B cell (primary cell): Measurements from ENCODE around the gene TANC1. TPM values are rescaled to one million over a fixed set of nuclear protein-coding genes. Genes with fewer than 3 reads are reported as not detected.

ENCODE experiments used
- ATAC-seq: fragments of 200-7000 bp; cut with Tn5 transposase; one replicate; pipeline ENCODE4 v1.10.0; 2021; ENCODE audit warnings: low read depth, mild to moderate bottlenecking, moderate number of reproducible peaks, moderate library complexity
- CTCF ChIA-PET: fragments of 350-600 bp; sonication (Branson Sonifier 250); formaldehyde crosslinking; loops from one replicate; lab custom pipeline; 2021; ENCODE audit warnings: antibody characterized with exemption, inconsistent platforms; lab: Charles Lee
- POLR2A ChIA-PET: fragments of 350-600 bp; sonication (Branson Sonifier 250); formaldehyde crosslinking; loops from one replicate; lab custom pipeline; 2021; ENCODE audit warnings: antibody characterized with exemption; lab: Charles Lee
- DNase-seq: peaks from one replicate; pipeline ENCODE4 v3.0.0; 2013
- H2AFZ ChIP-seq: 2 replicates; pipeline ENCODE4 v1.6.1; 2012; ENCODE audit warnings: mild to moderate bottlenecking, low read depth, low read length; ENCODE audit not compliant: insufficient read depth, poor library complexity, severe bottlenecking
- H3K27ac ChIP-seq, 2 donors: 1 replicate in 1 of 2; 2 replicates in 1 of 2; pipeline ENCODE4 v1.5.1; 2012 to 2013; ENCODE audit warnings: low read length in 2 of 2, mild to moderate bottlenecking in 2 of 2, moderate library complexity in 1 of 2
- H3K27me3 ChIP-seq, 4 experiments: fragments of 200-600 bp in 1 of 4; sonication (generic) in 1 of 4; replicated peaks in 1 of 4; 1 replicate in 2 of 4; 2 replicates in 2 of 4; pipeline versions ENCODE4 v1.6.1 to v1.7.0; 2013 to 2016; ENCODE audit warnings: low read length in 3 of 4, mild to moderate bottlenecking in 2 of 4, mixed read lengths in 1 of 4, moderate library complexity in 1 of 4; ENCODE audit not compliant: insufficient read depth in 4 of 4, control insufficient read depth in 3 of 4; ENCODE audit errors: control extremely low read depth in 1 of 4
- H3K36me3 ChIP-seq, 2 experiments: replicated peaks in 1 of 2; 1 replicate in 1 of 2; 2 replicates in 1 of 2; pipeline versions ENCODE4 v1.6.1 to v1.7.1; 2013; ENCODE audit warnings: low read length in 1 of 2; ENCODE audit not compliant: insufficient read depth in 2 of 2, control insufficient read depth in 1 of 2; ENCODE audit errors: control extremely low read depth in 1 of 2, extremely low read depth in 1 of 2
- H3K4me1 ChIP-seq, 2 donors: fragments of 200-600 bp in 1 of 2; sonication (generic) in 1 of 2; 1 replicate in 1 of 2; 2 replicates in 1 of 2; pipeline versions ENCODE4 v1.5.1 to v1.6.1; 2013 to 2017; ENCODE audit warnings: low read length in 2 of 2; ENCODE audit not compliant: control insufficient read depth in 2 of 2, insufficient read depth in 2 of 2
- H3K4me2 ChIP-seq: replicated peaks from 2 replicates; pipeline ENCODE3; 2012; ENCODE audit warnings: mild to moderate bottlenecking, low read depth, low read length; ENCODE audit not compliant: poor library complexity, severe bottlenecking
- H3K4me3 ChIP-seq, 5 experiments: fragments of 200-600 bp in 1 of 5; sonication (generic) in 1 of 5; 1 replicate in 3 of 5; 2 replicates in 2 of 5; pipeline versions ENCODE4 v1.5.1 to v1.7.0; 2011 to 2016; ENCODE audit warnings: low read length in 4 of 5, mild to moderate bottlenecking in 4 of 5, low read depth in 2 of 5, control low read depth in 1 of 5, moderate library complexity in 1 of 5; ENCODE audit not compliant: insufficient read depth in 1 of 5; ENCODE audit errors: control extremely low read depth in 1 of 5, extremely low read depth in 1 of 5
- H3K79me2 ChIP-seq: fragments of 200-600 bp; sonication (generic); one replicate; pipeline ENCODE4 v1.6.0; 2016; ENCODE audit warnings: low read length; ENCODE audit not compliant: control insufficient read depth, insufficient read depth
- H3K9ac ChIP-seq: fragments of 200-600 bp; sonication (generic); 2 replicates; pipeline ENCODE4 v1.6.1; 2017; ENCODE audit warnings: mild to moderate bottlenecking, low read length, moderate library complexity
- H3K9me3 ChIP-seq, 3 donors: one replicate each; pipeline versions ENCODE4 v1.6.1 to v1.7.1; 2013; ENCODE audit warnings: low read length in 2 of 3; ENCODE audit not compliant: control insufficient read depth in 2 of 3, insufficient read depth in 1 of 3; ENCODE audit errors: control extremely low read depth in 1 of 3
- H4K20me1 ChIP-seq: 2 replicates; pipeline ENCODE4 v1.6.0; 2012; ENCODE audit warnings: mild to moderate bottlenecking, low read length; ENCODE audit not compliant: insufficient read depth, control insufficient read depth, poor library complexity, severe bottlenecking
- H3K27ac Mint-ChIP-seq: one replicate; pipeline ENCODE4 v1.8.0; 2021; ENCODE audit warnings: mixed read lengths
- H3K27me3 Mint-ChIP-seq: one replicate; pipeline ENCODE4 v1.8.0; 2021; ENCODE audit warnings: mixed read lengths
- H3K4me1 Mint-ChIP-seq: one replicate; pipeline ENCODE4 v1.8.0; 2021; ENCODE audit warnings: mixed read lengths
- H3K4me3 Mint-ChIP-seq: one replicate; pipeline ENCODE4 v1.8.0; 2021; ENCODE audit warnings: mixed read lengths
- H3K9me3 Mint-ChIP-seq: one replicate; pipeline ENCODE4 v1.8.0; 2022; ENCODE audit warnings: mixed read lengths; ENCODE audit not compliant: insufficient read depth
- EZH2 ChIP-seq: IDR thresholded peaks from 2 replicates; pipeline ENCODE4 v1.6.1; 2012; ENCODE audit warnings: borderline replicate concordance, low read depth, mild to moderate bottlenecking, moderate library complexity, low read length; ENCODE audit not compliant: insufficient read depth, poor library complexity, severe bottlenecking
- WGBS: methylation state at CpG from one replicate; pipeline ENCODE4 v1.1.5; 2013; ENCODE audit warnings: missing lambda C conversion rate; ENCODE audit not compliant: insufficient coverage; 5-methylcytosine and 5-hydroxymethylcytosine counted together
- intact Hi-C: fragments of 100-400 bp; cut with micrococcal nuclease; formaldehyde crosslinking; loops from one replicate; pipeline ENCODE4 v1.10.0; 2022
- polyA plus RNA-seq: library from polyadenylated mRNA; depleted of rRNA; stranded (reverse); fragments of >200 nt; gene quantifications from 2 replicates; pipeline ENCODE4 v1.2.3, GENCODE V29; 2012
- total RNA-seq, 2 donors: library from RNA; stranded (reverse); fragments of 120-200 nt in 1 of 2; gene quantifications; 1 replicate in 1 of 2; 2 replicates in 1 of 2; pipeline versions ENCODE4 v1.2.3 to v1.2.4, GENCODE V29; 2013 to 2022
- TF ChIP-seq, protein P1 (sequence below): fragments of 200-600 bp; IDR thresholded peaks from one replicate; pipeline ENCODE4 v1.8.0; 2022; ENCODE audit warnings: antibody characterized with exemption, mild to moderate bottlenecking

TANC1 gene
- total and polyA plus RNA-seq, 2 donors (not counting 1 experiment from before 2014, with no cell fraction given): 0.13 TPM; not detected in 1

- H3K27ac Mint-ChIP-seq: no peak overlapping the region
- DNase-seq (no peak), ATAC-seq (no peak)
- no peak overlapping the region for H3K4me3 Mint-ChIP-seq
- H3K9me3 ChIP-seq: peaks cover 0 to 6% (median 0%) of the 10 kb centered on the region in 3 donors
- peaks cover 7% of the 10 kb centered on the region for H3K4me1 Mint-ChIP-seq
- ChIA-PET CTCF (no interaction called here), POLR2A (no interaction called here)
- no peak overlapping the region for H3K9ac ChIP-seq
- intact Hi-C loops: no loop called here
- H4K20me1 ChIP-seq: no peaks in the 10 kb centered on the region
- TF ChIP-seq, protein P1, sequence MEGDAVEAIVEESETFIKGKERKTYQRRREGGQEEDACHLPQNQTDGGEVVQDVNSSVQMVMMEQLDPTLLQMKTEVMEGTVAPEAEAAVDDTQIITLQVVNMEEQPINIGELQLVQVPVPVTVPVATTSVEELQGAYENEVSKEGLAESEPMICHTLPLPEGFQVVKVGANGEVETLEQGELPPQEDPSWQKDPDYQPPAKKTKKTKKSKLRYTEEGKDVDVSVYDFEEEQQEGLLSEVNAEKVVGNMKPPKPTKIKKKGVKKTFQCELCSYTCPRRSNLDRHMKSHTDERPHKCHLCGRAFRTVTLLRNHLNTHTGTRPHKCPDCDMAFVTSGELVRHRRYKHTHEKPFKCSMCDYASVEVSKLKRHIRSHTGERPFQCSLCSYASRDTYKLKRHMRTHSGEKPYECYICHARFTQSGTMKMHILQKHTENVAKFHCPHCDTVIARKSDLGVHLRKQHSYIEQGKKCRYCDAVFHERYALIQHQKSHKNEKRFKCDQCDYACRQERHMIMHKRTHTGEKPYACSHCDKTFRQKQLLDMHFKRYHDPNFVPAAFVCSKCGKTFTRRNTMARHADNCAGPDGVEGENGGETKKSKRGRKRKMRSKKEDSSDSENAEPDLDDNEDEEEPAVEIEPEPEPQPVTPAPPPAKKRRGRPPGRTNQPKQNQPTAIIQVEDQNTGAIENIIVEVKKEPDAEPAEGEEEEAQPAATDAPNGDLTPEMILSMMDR: no peak
- TF ChIP-seq EZH2: no peak
- no peaks in the 10 kb centered on the region for H3K79me2 ChIP-seq
- no peak overlapping the region for H2AFZ ChIP-seq
- H3K27ac ChIP-seq: no peak overlapping the region
- H3K4me1 ChIP-seq: peaks cover 3 to 4% of the 10 kb centered on the region in 2 donors
- peaks cover 8% of the 10 kb centered on the region for H3K27me3 Mint-ChIP-seq
- no peak overlapping the region for H3K4me2 ChIP-seq
- H3K9me3 Mint-ChIP-seq: no peaks in the 10 kb centered on the region
- no peaks in the 10 kb centered on the region for H3K36me3 ChIP-seq
- H3K27me3 ChIP-seq: no peaks in the 10 kb centered on the region
- no peak overlapping the region for H3K4me3 ChIP-seq
- WGBS: 92% methylated on average over 3 of the region's 6 CpGs
Measured at GRCh38 chr2:158948964-158949699, 19.3 kb upstream of the TANC1 start.

DNA sequence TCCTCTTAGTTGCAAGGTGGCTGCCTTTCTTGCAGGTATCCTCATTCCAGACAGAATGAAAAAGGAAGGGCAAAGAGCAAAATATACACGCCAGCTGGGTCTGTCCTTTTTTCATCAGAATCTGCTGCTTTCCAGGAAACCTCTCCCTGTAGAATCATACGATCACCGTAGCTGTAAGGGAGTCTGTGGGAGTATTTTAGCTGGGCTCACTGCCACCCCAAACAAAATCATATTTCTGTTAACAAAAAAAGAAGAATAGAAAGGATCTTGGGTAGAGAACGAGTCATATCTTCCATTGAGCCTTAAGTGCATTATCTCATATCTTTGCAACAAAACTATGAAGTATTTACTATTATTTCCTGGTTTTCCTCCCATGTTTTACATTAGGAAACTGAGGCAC lies 15.0 kb upstream of the TANC1 start:
- CTCF ChIA-PET: interaction anchor here (0.7 to 1.3 kb wide), 4 partner anchors 10 to 551 kb away, joined by 3 read pairs; no protein-coding TSS in a partner anchor

More for the DNA sequence above, 15.0 kb upstream of the TANC1 start:
- Mint-ChIP-seq H3K9me3 (peaks cover 4% of the 10 kb centered on the region), H3K27ac (no peak overlapping the region), H3K4me1 (peaks cover 8% of the 10 kb centered on the region), H3K4me3 (no peak overlapping the region), H3K27me3 (peaks cover 32% of the 10 kb centered on the region)
- no peak for DNase-seq
- Histone ChIP-seq H3K79me2 (no peaks in the 10 kb centered on the region), H3K9me3 (no peaks in the 10 kb centered on the region), H3K27ac (no peak overlapping the region), H3K4me1 (peaks cover 3 to 4% of the 10 kb centered on the region in 2 donors), H3K27me3 (peaks cover 0 to 5% (median 3%) of the 10 kb centered on the region in 4 experiments), H3K4me2 (no peak overlapping the region), H3K9ac (no peak overlapping the region), H3K4me3 (no peak overlapping the region), H3K36me3 (no peaks in the 10 kb centered on the region), H2AFZ (no peak overlapping the region), H4K20me1 (no peaks in the 10 kb centered on the region)
- POLR2A ChIA-PET: no interaction called here
- TF ChIP-seq, protein P1: no peak
- no peak for TF ChIP-seq EZH2
- ATAC-seq: no peak
- intact Hi-C loops: no loop called here
- no CpG with 5 or more reads among the region's 4 CpGs for WGBS
